Vagina (tissue), 2 donors: ENCODE measurements around the gene TARDBP.
"Not testable (repeated sequence)": the region's sequence is repeated elsewhere in the genome, so short reads cannot be mapped to it uniquely, and the experiment has no call there.

Experiments
- CTCF ChIP-seq, 3 experiments: fragments of 450-650 bp in 2 of 3; fragments of 200-600 bp in 1 of 3; sonication (generic) in 1 of 3; IDR thresholded peaks; one replicate each; pipeline ENCODE4 v1.5.1; 2017 to 2019; ENCODE audit warnings: antibody characterized with exemption in 3 of 3, mild to moderate bottlenecking in 2 of 3, moderate library complexity in 2 of 3
- POLR2A ChIP-seq, 2 donors: fragments of 450-650 bp; IDR thresholded peaks; one replicate each; pipeline ENCODE4 v1.6.1; 2017; ENCODE audit warnings: antibody characterized with exemption in 2 of 2, mild to moderate bottlenecking in 2 of 2, moderate library complexity in 2 of 2
- POLR2AphosphoS5 ChIP-seq, 2 donors: sonication (generic); formaldehyde crosslinking; IDR thresholded peaks; one replicate each; pipeline ENCODE4 v1.9.0; 2017; ENCODE audit warnings: antibody characterized with exemption in 2 of 2, mild to moderate bottlenecking in 2 of 2, low read depth in 1 of 2; ENCODE audit not compliant: insufficient read depth in 1 of 2

- not testable (repeated sequence) for TF ChIP-seq CTCF (IDR thresholded peaks at IDR 0.05); POLR2AphosphoS5 (IDR thresholded peaks at IDR 0.05; ENCODE audit: insufficient read depth in 1 of 2, low read depth in 1 of 2); POLR2A (IDR thresholded peaks at IDR 0.05)
These were observed 6.9 kb downstream of the TARDBP start for GRCh38 chr1:11019358-11019757.
